B cell (primary cell): ENCODE measurements around the gene MYORG. TPM values are rescaled to one million over a fixed set of nuclear protein-coding genes. Genes with fewer than 3 reads are reported as not detected.

ENCODE experiments used
- ATAC-seq: fragments of 200-7000 bp; cut with Tn5 transposase; one replicate; pipeline ENCODE4 v1.10.0; 2021; ENCODE audit warnings: low read depth, mild to moderate bottlenecking, moderate number of reproducible peaks, moderate library complexity
- CTCF ChIA-PET: fragments of 350-600 bp; sonication (Branson Sonifier 250); formaldehyde crosslinking; loops from one replicate; lab custom pipeline; 2021; ENCODE audit warnings: antibody characterized with exemption, inconsistent platforms; lab: Charles Lee
- POLR2A ChIA-PET: fragments of 350-600 bp; sonication (Branson Sonifier 250); formaldehyde crosslinking; loops from one replicate; lab custom pipeline; 2021; ENCODE audit warnings: antibody characterized with exemption; lab: Charles Lee
- DNase-seq: peaks from one replicate; pipeline ENCODE4 v3.0.0; 2013
- H2AFZ ChIP-seq: 2 replicates; pipeline ENCODE4 v1.6.1; 2012; ENCODE audit warnings: mild to moderate bottlenecking, low read depth, low read length; ENCODE audit not compliant: insufficient read depth, poor library complexity, severe bottlenecking
- H3K27ac ChIP-seq, 2 donors: 1 replicate in 1 of 2; 2 replicates in 1 of 2; pipeline ENCODE4 v1.5.1; 2012 to 2013; ENCODE audit warnings: low read length in 2 of 2, mild to moderate bottlenecking in 2 of 2, moderate library complexity in 1 of 2
- H3K27me3 ChIP-seq, 4 experiments: fragments of 200-600 bp in 1 of 4; sonication (generic) in 1 of 4; replicated peaks in 1 of 4; 1 replicate in 2 of 4; 2 replicates in 2 of 4; pipeline versions ENCODE4 v1.6.1 to v1.7.0; 2013 to 2016; ENCODE audit warnings: low read length in 3 of 4, mild to moderate bottlenecking in 2 of 4, mixed read lengths in 1 of 4, moderate library complexity in 1 of 4; ENCODE audit not compliant: insufficient read depth in 4 of 4, control insufficient read depth in 3 of 4; ENCODE audit errors: control extremely low read depth in 1 of 4
- H3K36me3 ChIP-seq, 2 experiments: replicated peaks in 1 of 2; 1 replicate in 1 of 2; 2 replicates in 1 of 2; pipeline versions ENCODE4 v1.6.1 to v1.7.1; 2013; ENCODE audit warnings: low read length in 1 of 2; ENCODE audit not compliant: insufficient read depth in 2 of 2, control insufficient read depth in 1 of 2; ENCODE audit errors: control extremely low read depth in 1 of 2, extremely low read depth in 1 of 2
- H3K4me1 ChIP-seq, 2 donors: fragments of 200-600 bp in 1 of 2; sonication (generic) in 1 of 2; 1 replicate in 1 of 2; 2 replicates in 1 of 2; pipeline versions ENCODE4 v1.5.1 to v1.6.1; 2013 to 2017; ENCODE audit warnings: low read length in 2 of 2; ENCODE audit not compliant: control insufficient read depth in 2 of 2, insufficient read depth in 2 of 2
- H3K4me2 ChIP-seq: replicated peaks from 2 replicates; pipeline ENCODE3; 2012; ENCODE audit warnings: mild to moderate bottlenecking, low read depth, low read length; ENCODE audit not compliant: poor library complexity, severe bottlenecking
- H3K4me3 ChIP-seq, 5 experiments: fragments of 200-600 bp in 1 of 5; sonication (generic) in 1 of 5; 1 replicate in 3 of 5; 2 replicates in 2 of 5; pipeline versions ENCODE4 v1.5.1 to v1.7.0; 2011 to 2016; ENCODE audit warnings: low read length in 4 of 5, mild to moderate bottlenecking in 4 of 5, low read depth in 2 of 5, control low read depth in 1 of 5, moderate library complexity in 1 of 5; ENCODE audit not compliant: insufficient read depth in 1 of 5; ENCODE audit errors: control extremely low read depth in 1 of 5, extremely low read depth in 1 of 5
- H3K79me2 ChIP-seq: fragments of 200-600 bp; sonication (generic); one replicate; pipeline ENCODE4 v1.6.0; 2016; ENCODE audit warnings: low read length; ENCODE audit not compliant: control insufficient read depth, insufficient read depth
- H3K9ac ChIP-seq: fragments of 200-600 bp; sonication (generic); 2 replicates; pipeline ENCODE4 v1.6.1; 2017; ENCODE audit warnings: mild to moderate bottlenecking, low read length, moderate library complexity
- H3K9me3 ChIP-seq, 3 donors: one replicate each; pipeline versions ENCODE4 v1.6.1 to v1.7.1; 2013; ENCODE audit warnings: low read length in 2 of 3; ENCODE audit not compliant: control insufficient read depth in 2 of 3, insufficient read depth in 1 of 3; ENCODE audit errors: control extremely low read depth in 1 of 3
- H4K20me1 ChIP-seq: 2 replicates; pipeline ENCODE4 v1.6.0; 2012; ENCODE audit warnings: mild to moderate bottlenecking, low read length; ENCODE audit not compliant: insufficient read depth, control insufficient read depth, poor library complexity, severe bottlenecking
- H3K27ac Mint-ChIP-seq: one replicate; pipeline ENCODE4 v1.8.0; 2021; ENCODE audit warnings: mixed read lengths
- H3K27me3 Mint-ChIP-seq: one replicate; pipeline ENCODE4 v1.8.0; 2021; ENCODE audit warnings: mixed read lengths
- H3K4me1 Mint-ChIP-seq: one replicate; pipeline ENCODE4 v1.8.0; 2021; ENCODE audit warnings: mixed read lengths
- H3K4me3 Mint-ChIP-seq: one replicate; pipeline ENCODE4 v1.8.0; 2021; ENCODE audit warnings: mixed read lengths
- H3K9me3 Mint-ChIP-seq: one replicate; pipeline ENCODE4 v1.8.0; 2022; ENCODE audit warnings: mixed read lengths; ENCODE audit not compliant: insufficient read depth
- EZH2 ChIP-seq: IDR thresholded peaks from 2 replicates; pipeline ENCODE4 v1.6.1; 2012; ENCODE audit warnings: borderline replicate concordance, low read depth, mild to moderate bottlenecking, moderate library complexity, low read length; ENCODE audit not compliant: insufficient read depth, poor library complexity, severe bottlenecking
- WGBS: methylation state at CpG from one replicate; pipeline ENCODE4 v1.1.5; 2013; ENCODE audit warnings: missing lambda C conversion rate; ENCODE audit not compliant: insufficient coverage; 5-methylcytosine and 5-hydroxymethylcytosine counted together
- intact Hi-C: fragments of 100-400 bp; cut with micrococcal nuclease; formaldehyde crosslinking; loops from one replicate; pipeline ENCODE4 v1.10.0; 2022
- polyA minus RNA-seq: library from RNA; depleted of rRNA, polyadenylated mRNA; stranded (reverse); fragments of >200 nt; gene quantifications from 2 replicates; pipeline ENCODE4 v1.2.3, GENCODE V29; 2012
- polyA plus RNA-seq: library from polyadenylated mRNA; depleted of rRNA; stranded (reverse); fragments of >200 nt; gene quantifications from 2 replicates; pipeline ENCODE4 v1.2.3, GENCODE V29; 2012
- total RNA-seq, 2 donors: library from RNA; stranded (reverse); fragments of 120-200 nt in 1 of 2; gene quantifications; 1 replicate in 1 of 2; 2 replicates in 1 of 2; pipeline versions ENCODE4 v1.2.3 to v1.2.4, GENCODE V29; 2013 to 2022
- TF ChIP-seq, protein P1 (sequence below): fragments of 200-600 bp; IDR thresholded peaks from one replicate; pipeline ENCODE4 v1.8.0; 2022; ENCODE audit warnings: antibody characterized with exemption, mild to moderate bottlenecking

Gene MYORG
- total RNA-seq (0.37 and 0.49 TPM in 2 replicates), polyA plus RNA-seq (0.25 and 0.27 TPM in 2 replicates), polyA minus RNA-seq (0.26 and 0.43 TPM in 2 replicates)
- total RNA-seq (2013) = 0.40 TPM

GRCh38 chr9:34376596-34377403 lies at the start of gene MYORG:
MYORG (minus strand) TSS chr9:34376898; CDS start chr9:34372943, 3,955 bp downstream.
- Histone ChIP-seq H3K4me2 (peak within 1 kb of the TSS; percentile 99), H3K36me3 (no peaks in the 10 kb centered on the region), H3K4me1 (peaks cover 29 to 43% of the 10 kb centered on the region in 2 donors), H3K4me3 (peak within 1 kb of the TSS; percentile 69 to 85 (median 80)), H3K27ac (no peak within 1 kb of the TSS), H3K9me3 (peaks cover 0 to 24% (median 0%) of the 10 kb centered on the region in 3 donors), H3K79me2 (no peaks in the 10 kb centered on the region), H3K9ac (peak within 1 kb of the TSS; percentile 77), H3K27me3 (peaks cover 0 to 15% (median 4%) of the 10 kb centered on the region in 4 experiments), H4K20me1 (no peaks in the 10 kb centered on the region), H2AFZ (peak within 1 kb of the TSS; percentile 87)
- Mint-ChIP-seq H3K4me1 (peaks cover 39% of the 10 kb centered on the region), H3K27me3 (no peaks in the 10 kb centered on the region), H3K27ac (peak within 1 kb of the TSS; percentile 91), H3K9me3 (no peaks in the 10 kb centered on the region), H3K4me3 (peak within 1 kb of the TSS; percentile 98)
- ChIA-PET CTCF (interaction anchor here (0.8 to 5.7 kb wide), 13 partner anchors 9 to 739 kb away, joined by 3 to 72 read pairs (median 4); partner anchors contain the start of gene ATOSB), POLR2A (interaction anchor here (0.6 to 1.9 kb wide), 4 partner anchors 45 to 261 kb away, joined by 4 to 5 read pairs (median 4); partner anchors contain the start of gene SIGMAR1)
- no peak for TF ChIP-seq EZH2
- TF ChIP-seq, protein P1, sequence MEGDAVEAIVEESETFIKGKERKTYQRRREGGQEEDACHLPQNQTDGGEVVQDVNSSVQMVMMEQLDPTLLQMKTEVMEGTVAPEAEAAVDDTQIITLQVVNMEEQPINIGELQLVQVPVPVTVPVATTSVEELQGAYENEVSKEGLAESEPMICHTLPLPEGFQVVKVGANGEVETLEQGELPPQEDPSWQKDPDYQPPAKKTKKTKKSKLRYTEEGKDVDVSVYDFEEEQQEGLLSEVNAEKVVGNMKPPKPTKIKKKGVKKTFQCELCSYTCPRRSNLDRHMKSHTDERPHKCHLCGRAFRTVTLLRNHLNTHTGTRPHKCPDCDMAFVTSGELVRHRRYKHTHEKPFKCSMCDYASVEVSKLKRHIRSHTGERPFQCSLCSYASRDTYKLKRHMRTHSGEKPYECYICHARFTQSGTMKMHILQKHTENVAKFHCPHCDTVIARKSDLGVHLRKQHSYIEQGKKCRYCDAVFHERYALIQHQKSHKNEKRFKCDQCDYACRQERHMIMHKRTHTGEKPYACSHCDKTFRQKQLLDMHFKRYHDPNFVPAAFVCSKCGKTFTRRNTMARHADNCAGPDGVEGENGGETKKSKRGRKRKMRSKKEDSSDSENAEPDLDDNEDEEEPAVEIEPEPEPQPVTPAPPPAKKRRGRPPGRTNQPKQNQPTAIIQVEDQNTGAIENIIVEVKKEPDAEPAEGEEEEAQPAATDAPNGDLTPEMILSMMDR = peak; percentile 29
- intact Hi-C loops = loop anchor here (1.0 to 10.0 kb wide), 14 partner anchors 47 to 902 kb away; partner anchors contain the start of genes ATOSB, DCAF12, DNAI1 and FAM219A
- WGBS = under 1% methylated on average over 54 of the region's 54 CpGs
- peak; percentile 85 for ATAC-seq
- peak; percentile 97 for DNase-seq
